ENCODE results near the gene PYGL.

DNA sequence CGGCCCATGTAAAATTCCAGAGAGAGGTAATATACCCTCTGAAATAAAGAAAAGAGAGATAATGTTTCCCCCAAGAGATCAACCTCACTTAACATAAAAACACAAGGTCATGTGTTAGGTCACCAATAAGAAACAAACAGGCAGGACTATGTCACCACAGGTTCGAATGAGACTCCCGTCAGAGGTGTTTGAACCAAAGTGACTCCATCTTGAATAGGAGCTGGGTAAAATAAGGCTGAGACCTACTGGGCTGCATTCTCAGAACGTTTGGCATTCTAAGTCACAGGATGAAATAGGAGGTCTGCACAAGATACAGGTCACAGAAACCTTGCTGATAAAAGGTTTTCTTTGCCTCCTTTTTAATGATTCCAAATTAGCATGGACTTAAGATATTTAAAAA lies 6.5 kb downstream of the PYGL start:
- no peak for TF ChIP-seq POLR2A (IDR thresholded peaks at IDR 0.05)
- TF ChIP-seq, protein P1, sequence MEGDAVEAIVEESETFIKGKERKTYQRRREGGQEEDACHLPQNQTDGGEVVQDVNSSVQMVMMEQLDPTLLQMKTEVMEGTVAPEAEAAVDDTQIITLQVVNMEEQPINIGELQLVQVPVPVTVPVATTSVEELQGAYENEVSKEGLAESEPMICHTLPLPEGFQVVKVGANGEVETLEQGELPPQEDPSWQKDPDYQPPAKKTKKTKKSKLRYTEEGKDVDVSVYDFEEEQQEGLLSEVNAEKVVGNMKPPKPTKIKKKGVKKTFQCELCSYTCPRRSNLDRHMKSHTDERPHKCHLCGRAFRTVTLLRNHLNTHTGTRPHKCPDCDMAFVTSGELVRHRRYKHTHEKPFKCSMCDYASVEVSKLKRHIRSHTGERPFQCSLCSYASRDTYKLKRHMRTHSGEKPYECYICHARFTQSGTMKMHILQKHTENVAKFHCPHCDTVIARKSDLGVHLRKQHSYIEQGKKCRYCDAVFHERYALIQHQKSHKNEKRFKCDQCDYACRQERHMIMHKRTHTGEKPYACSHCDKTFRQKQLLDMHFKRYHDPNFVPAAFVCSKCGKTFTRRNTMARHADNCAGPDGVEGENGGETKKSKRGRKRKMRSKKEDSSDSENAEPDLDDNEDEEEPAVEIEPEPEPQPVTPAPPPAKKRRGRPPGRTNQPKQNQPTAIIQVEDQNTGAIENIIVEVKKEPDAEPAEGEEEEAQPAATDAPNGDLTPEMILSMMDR (IDR thresholded peaks at IDR 0.05) = no peak
- TF ChIP-seq POLR2AphosphoS5 (IDR thresholded peaks at IDR 0.05) = no peak

Measured in sigmoid colon (tissue), 4 donors.